AG08395 (cell line): ENCODE data around the gene HOXA9.

ENCODE experiments used
- DNase-seq: peaks from one replicate; pipeline ENCODE4 v3.0.0; 2012; ENCODE audit warnings: mixed read lengths, low spot score

Gene HOXA9

DNA sequence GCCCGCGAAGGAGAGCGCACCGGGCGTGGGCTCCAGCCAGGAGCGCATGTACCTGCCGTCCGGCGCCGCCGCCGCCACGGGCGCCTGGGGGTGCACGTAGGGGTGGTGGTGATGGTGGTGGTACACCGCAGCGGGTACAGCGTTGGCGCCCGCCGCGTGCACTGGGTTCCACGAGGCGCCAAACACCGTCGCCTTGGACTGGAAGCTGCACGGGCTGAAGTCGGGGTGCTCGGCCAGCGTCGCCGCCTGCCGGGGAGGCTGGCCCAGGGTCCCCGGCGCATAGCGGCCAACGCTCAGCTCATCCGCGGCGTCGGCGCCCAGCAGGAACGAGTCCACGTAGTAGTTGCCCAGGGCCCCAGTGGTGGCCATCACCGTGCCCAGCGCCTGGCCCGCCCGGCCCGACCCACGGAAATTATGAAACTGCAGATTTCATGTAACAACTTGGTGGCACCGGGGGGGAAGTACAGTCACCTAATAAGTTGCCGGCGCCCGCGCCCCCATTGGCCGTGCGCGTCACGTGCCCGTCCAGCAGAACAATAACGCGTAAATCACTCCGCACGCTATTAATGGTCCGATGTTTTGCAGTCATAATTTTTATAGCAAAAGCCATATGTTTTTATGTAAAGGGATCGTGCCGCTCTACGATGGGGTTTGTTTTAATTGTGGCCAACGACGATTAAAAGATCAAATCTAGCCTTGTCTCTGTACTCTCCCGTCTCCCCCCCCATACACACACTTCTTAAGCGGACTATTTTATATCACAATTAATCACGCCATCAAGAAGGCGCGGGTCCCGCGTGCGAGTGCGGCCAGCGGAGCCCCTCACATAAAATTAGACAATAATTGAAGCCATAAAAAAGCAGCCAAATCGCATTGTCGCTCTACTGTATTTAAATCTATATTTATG lies at the start of gene HOXA9:
HOXA9 (minus strand) TSS at position 449 of the 907 bp plus-strand sequence; CDS start at position 369, 80 bp downstream.
- peak; percentile 84 for DNase-seq

DNA sequence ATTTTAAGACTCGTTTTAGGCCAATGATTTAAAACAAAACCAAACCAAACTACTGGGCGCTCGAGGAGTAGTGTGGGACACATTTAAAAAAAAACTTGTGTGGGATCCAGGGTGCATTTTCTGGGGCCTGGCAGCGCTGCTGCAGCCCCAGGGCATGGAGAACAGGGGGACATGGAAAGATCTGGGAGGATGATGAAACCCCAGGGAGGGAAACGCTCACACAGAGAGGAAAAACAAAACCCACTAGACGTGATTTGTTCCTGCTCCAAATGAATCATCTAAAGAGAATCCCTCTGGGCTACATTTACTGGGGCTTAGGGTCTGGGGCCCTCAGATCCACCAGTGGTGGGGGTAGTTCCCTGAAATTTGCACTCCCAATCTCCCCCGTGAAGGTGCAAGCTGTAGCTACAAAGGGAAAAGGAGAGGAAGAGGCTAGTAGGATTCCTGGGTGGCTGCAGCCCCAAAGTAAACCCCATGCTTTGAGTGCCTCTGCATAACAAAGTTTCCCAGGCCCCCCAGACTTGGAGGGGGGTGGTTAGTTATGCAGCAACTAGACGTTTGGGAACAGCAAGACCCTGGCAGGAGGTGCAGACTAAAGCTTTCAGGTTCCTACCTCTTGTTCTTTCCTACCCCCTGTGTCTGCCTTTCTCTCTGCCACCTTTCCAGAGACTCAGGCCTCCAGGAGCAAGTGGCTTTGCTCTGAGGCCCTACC lies 49.1 kb upstream of the HOXA9 start:
- no peak for DNase-seq

DNA sequence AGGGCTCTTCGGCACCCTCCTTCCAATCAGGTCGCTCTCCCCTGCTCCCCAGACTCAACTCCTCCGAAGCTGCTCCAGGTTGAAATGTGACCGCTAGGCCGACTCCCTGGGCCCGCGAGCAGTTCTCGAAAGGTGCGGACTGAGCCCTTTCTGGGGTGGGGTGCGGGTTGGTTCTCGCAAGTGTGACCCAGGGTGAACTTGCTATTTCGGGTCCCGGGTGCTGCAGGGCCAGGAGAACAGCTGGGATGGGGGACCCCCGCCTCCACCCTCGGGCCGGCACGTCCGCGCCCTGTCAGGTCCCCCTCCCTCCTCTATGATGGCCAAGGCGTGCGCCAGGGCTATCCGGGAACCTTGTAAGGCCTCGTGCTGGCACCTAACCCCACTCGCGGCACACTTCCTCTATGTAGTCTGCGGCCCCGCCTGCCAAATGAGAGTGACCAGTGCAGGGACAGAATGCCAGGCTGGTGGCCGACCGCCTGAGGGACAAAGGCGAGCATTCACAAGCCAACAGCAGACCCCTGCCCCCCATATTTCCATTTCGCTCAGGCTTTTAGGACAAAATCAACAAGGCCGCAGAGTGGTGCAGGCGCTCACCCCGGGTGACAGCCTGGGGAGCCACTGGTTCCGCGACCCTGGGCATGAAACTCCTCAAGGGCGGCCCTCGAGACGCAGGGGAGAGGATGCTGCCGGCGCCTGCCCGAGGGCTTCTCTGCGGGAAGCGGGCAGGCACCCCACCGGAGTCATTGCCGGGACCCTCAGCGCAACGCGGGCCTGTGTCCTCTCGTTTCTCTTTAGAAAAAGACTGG lies 48.3 kb upstream of the HOXA9 start:
- DNase-seq = no peak

DNA sequence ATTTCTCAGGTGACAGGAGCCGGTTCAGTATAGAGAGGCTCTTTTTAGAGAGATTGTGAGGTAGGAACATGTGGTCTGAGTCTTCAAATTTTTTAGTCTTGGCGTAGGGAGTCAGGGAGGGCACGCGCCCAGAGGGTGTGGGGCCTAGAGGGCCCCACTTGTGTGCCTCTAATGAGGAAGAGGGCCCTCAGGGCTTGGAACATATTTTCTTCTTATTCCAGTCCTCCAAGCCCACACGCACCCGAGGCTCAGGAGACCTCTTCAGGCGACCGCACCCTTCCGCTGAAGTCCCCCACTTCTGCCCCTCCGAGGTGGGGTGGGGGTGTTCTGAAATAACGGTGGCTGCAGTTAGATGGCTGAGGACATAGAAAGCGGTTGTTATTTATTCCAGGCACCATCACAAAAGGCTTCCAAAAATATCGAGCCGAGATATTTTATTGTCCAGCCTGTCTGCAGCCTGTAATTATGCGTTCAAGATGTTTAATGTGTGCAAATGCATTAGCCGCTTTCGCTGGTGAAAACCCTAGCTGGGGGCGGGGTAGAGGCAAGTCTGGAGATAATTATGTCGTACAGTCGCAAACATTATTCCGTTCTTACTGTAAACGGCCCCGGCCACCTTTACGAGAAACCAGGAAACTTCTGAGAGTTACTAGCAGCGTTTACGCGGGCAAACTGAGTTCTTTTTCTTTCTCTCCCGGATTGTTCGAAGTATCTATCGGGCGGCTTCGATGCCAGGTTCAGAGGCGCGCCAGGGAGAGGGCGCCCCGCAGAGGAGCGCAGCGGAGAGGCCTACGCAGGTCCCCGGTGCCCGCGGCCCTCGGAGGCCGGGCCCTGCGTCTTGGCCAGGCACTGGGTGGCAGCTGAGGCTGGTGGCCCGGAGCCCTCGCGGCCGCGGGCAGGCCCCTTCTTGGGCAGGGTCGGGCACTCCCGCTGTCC lies 47.4 kb upstream of the HOXA9 start:
- no peak for DNase-seq

DNA sequence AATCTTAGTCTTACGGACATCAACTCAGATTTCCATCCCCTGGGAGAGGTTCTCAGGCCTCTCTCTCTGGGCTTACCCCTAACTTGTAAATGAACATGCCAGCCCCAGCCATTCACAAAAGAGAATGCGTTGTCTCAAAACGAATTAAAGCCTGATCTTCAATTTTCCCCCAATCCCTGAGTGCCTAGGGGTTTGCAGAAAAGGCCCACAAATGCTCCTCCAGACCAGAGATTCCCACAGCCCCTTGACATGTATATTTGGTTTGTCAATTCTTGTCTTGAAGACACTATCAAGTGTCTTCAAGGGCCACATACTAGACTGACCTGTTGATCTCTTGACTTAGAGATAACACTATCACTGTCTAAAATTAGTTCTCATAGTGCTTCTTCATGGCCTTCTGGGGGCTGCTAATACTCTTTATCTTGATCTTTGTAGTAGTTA lies 46.4 kb upstream of the HOXA9 start:
- DNase-seq = no peak

DNA sequence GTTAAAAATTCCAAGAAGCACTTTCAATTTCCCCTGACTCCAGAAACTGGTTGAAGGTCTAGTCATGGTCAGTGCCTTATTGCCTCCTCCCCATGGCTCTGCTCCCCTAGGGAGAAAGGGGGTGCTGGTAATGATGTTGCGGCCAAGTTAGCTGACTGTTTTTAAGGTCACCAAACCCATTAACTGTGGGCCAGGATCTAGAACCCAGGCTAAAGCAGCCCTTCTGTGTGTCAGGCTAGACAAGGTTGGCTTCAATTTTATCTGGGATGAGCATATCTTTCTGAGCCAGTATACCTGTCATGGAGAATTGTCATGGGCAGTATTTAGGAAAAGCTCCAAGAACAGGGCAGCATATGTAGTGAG lies 45.7 kb upstream of the HOXA9 start:
- no peak for DNase-seq

DNA sequence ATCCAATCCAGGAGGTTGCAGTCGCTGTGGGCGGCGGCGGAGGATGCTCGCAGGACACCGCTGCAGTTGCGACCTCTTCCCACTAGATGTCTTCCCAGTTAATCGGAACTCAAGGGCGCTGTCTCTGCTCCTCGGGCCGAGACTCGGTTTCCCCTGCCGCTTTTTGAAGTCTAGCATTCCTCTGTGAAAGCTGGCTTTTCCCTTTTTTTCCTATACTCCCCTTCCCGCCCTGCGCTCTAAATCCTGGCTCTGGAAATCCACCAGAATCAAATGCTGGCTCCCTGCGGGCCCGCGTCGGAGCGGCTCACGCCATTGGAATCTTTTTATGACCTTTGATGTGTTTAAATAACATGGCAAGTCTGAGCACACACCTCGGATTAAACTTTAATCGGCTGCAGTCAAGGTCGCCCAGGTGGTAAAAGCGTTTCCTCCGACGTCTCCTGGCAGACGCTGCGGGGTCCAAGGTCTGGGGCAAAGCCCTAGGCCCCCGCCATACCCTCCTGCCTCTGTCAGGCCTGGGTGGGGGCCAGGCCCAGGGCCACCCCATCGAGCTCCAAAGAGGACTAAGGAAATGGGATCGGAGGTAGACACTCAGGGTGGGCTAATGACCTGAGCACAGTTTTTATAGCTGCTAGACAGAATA lies 45.2 kb upstream of the HOXA9 start:
- DNase-seq = peak; percentile 50

DNA sequence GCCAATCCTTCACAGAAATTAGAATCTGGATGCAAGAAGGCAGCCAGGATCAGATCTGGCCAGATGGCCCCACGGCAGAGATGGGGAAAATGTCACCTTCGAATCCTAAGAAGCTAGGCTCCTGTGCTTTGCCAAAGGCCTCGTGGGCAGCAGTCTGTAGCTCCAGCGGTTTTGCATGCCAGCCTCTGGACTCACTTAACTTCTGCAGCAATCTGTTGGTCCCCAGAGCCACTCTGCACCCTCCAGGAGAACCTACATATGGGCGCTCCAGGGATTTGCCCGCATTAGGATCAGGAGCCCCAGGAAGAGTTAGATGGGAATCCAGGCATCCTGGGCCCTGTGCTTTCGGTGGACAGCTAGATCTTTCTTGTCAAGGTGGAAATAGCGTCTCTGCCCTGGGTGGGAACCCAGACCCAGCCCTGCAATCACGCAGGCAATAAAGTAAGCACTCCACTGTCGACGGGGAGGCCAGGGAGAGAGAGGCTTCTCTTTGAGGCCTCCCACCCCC lies 44.6 kb upstream of the HOXA9 start:
- no peak for DNase-seq

DNA sequence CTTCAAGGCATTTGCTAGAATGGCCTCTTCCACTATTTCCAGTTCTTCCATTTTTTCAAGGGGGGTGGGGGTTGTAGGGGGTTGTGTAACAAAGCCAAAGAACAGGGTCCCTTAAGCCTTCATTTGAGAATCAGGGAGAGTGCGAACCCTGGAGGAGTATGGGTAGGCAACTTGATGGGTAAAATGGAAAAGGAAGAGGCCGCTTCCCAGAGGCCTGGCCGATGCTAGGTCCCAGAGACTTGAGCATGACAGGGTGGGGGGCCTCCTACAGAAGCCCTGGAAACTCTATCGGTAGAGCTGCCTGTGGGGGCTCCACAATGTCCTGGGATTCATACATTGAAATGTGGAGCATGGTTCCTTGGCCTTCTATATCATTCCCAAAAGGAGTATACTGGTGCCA lies 43.7 kb upstream of the HOXA9 start:
- no peak for DNase-seq

DNA sequence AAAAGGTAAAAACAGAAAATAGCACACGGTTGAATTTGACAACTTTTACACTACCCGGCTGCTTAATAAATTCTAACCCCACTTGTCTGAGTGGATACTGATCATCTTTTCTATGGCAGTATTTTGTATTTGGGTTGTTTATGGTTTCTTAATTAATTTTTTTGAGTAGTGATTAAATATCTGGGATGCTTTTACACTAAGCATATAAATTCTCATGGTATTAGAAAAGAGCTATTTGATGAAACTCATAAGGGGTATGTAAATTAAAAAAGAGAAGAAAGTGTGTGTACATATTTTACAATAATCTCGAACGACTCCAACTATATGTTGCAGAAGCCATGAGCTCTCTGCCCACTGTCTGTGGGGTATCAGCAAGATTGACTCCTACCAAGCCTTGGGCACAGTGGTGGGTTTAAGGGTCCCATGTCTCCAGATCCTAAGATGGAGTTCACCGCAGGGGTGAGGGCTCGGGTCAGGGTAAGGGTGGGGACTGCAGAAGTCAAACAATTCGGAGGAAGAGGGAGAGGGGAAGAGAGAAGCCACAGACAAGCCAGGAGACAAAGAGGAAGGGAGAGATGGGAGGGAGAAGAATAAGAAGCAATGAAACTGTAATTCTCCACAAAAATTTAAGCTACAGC lies 42.1 kb upstream of the HOXA9 start:
- no peak for DNase-seq

DNA sequence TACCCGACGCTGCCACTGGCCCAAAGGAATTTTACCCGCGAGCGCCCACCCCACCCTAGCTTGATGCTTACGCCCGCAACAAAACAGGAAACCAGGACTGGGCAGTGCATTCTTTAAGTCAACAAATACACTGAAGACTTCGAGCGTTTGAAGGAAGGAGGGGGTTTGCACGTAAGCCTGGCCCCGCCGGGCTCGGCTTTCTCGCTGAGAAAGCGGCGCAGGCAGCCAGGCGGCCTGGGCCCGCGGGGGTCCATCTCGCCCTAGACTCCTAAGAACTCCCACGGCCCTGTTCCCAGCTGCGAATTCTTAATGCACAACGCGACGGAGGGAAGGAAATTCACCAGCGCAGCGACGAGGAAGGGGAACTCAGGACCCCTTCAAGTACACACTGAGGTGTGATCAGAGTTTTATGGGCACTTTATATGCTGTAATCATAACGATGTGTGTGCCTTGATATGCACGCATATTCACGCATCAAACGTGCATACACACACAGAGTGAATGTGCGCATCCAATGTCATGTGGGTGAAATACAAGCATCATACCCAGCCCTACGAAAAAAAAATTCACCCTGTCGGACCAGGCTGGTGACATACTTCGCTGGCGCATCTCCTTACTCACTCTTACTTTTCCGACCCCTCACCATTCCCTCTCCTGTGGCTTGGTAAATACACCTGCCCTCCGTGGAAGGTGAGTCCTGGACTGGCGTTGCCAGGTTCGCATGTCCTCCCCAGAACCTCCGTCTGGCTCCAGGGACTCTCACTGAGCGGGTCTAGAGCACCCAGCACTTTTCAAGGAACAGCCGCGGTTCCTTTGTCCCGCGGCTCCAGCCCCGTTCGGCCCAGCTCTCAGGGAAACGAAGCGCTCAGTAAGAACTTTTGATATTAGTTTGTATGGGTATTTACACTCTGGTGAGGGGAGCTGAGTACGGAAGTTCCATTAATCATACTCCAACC lies 40.3 kb upstream of the HOXA9 start:
- DNase-seq = no peak

DNA sequence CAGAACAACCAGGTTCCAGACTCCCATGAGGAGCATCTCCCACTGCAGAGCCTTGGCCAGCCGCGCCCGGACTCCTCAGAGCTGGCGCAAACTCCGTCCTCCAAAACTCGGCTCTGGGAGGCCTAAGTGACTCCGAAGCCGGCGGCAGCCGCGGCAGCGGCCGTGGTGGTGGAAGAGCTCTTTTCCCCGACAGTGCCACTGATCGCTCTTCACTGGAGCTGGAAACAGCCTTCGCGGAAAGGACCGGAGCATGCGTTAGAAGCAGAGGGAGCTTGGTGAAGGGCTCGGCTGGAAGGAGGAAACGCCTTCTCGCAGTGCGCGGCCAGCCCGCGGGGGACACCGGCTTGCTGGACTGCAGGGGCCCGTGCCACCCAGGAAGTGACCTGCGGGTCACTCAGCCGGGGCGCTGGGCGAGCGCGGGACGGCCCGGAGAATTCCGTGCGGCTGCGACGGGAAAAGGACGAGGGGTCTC lies 39.5 kb upstream of the HOXA9 start:
- peak; percentile 53 for DNase-seq

DNA sequence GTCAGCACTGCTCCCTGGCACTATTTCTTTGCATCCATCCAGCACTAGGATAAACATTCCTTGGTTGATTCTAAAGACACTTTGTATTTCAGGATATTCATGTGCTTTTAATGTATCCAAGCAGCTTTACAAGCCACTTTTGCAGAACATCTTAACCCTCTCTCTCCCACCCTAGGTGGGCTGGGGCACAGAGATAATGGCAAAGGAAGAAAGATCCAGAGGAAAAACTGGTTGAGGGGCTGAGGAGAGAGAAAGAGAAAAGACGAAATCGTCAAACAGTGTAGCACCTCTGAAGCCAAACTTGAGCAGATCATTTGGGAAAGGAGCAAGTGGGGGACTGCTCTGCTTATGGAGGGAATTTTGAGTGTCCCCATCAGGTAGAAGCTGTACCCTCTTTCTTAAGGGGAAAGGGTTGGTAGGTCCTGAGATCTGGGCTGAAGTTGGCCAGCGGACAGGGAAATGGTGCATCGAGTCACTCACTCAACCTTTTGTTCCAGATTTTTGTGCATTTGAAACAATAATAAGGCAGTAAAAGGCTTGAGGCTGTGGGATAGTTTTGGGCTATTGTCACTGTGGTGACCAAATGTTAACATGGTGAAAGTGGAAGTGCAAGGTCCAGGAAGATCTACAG lies 38.7 kb upstream of the HOXA9 start:
- DNase-seq = no peak

DNA sequence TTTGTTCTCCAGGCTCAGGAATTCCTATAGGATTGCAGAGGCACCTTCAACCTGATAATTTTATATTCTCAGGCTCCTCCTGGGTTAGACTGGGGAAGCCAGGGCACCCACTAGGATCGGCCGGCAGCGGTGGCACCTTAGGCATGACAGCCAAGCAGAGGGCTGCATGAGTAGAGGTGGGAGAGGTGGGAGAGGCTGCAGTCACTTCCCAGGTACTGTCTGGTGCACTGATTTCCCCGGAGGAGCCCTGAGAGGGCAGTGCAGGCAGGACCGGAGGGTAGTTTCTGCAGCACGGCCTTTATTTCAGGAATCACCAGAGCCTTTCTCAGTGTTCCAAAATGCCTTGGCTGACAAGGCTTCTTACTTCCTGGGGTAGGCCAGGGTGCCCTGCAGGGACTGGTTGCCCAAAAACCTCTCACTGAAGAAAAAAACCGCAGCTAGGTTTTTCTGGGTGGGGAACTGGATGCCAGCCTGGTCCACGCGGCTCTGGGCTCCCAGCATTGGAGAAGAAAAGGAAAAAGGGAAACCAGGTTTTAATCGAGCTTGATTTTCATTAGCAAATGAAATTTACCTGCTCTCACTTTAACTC lies 38.1 kb upstream of the HOXA9 start:
- no peak for DNase-seq

DNA sequence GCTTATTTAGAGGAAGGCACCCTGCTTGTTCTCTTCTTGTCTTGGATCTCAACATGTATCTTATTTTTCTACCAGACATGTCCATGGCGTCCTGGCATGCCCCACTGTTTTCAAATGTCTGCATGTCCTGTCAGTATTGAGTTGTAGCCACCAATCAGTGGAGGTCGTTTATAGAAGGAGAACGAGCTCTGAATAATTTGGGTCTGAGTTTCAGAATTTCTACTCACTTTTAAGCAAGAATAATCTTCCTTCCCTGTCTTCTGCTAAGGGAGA lies 37.5 kb upstream of the HOXA9 start:
- DNase-seq = no peak

DNA sequence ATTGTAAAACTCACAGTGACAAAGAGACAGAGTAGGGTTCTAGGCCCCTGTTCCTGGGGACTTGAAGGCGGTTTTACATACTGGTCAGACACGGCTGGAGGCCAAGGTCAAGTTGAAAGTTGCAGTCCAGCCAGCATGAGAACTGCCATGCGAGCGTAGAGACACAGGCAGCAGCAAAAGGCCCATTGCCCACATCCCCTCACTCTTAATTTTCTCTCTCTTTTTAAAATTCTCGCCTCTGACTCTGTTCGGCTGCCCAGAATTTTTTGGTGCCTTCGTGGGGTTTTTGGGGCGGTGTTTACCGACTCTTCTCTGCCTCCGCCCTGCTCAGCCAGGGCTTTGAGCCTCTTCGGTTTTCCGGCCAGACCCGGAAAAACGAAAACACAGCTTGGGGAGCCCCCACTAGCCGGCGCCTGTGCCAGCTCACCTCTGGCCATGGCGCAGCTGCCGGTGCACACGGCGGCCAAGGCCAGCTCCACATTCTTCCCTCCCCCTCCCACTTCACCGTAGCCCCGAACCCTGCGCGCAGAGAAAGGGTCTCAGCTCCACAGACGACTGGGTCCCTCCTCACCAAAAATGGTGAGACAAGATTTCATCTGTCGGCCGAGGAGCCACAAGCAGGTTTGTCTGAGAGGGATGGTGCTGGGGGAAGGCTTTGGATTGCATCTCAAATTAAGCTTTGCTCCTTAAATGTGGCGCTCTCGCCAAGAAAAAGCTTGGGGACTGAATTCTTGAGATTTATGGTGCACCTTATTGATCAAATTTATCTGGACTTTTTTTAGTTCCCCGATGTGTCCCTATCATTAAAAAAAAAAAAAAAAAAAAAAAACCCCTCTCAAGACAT lies 36.9 kb upstream of the HOXA9 start:
- no peak for DNase-seq

DNA sequence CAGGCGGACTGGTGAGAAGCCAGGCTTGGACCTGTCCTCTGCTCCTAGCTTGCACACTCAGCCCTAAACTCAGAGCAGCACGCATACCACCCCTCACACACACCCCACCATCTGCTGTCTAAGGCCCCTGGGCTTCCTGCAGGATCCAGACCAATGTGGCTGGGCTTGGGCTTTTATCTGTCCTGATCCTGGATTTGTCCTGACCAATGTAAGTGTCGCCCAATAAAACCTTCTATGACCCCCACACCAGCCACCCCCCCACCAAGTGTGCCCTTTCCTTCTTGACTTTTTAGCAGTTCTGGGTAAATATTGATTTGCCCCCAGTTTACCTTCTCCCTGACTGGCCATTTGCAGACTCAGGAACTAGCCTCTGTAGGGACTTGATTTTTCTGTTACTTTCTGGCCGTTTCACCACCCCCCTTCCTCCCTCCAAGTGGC lies 36.3 kb upstream of the HOXA9 start:
- no peak for DNase-seq
